RCC 7860 (cell line): ENCODE measurements around the gene GSTO1.

Source experiments
- DNase-seq: peaks from one replicate; pipeline ENCODE4 v3.0.0-alpha.2; 2015; ENCODE audit warnings: low spot score
- FAIRE-seq: peaks from 2 replicates; lab custom pipeline; 2012; peaks lifted over from hg19 to GRCh38; lab: Jason Lieb, UNC

GSTO1 gene

DNA sequence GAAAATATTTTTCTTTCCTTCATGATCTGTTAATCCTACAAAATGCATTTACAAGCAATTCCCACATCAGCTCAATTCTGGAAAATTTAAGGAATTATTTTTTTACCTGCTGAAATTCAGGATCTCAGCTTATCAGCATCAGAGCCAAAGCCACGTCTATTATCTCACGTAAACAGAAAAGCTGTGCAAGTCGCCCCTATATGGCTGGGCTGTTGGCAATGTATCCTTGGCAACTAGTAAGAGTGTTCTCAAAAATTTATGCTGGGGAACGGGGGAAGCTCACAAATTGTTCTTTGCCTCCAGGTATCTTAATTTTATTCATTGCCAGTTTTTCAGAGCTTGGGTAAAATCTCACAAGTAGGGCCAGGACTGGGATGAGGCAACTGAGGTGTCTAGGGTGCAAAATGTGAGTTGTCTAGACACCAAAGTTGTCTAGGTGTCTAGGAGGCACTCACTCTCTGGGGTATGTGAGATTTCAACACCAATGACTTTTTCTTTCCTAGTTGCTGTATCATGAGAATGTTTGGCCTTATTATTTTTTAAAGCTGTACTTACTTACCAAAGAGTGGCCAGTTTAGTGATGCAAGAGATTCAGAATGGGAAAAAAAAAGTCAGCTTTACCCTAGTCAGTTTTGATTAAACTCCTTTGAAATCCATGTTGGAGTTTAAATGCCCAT is 19.3 kb downstream of the GSTO1 start:
- no peak for DNase-seq
- no peak for FAIRE-seq

DNA sequence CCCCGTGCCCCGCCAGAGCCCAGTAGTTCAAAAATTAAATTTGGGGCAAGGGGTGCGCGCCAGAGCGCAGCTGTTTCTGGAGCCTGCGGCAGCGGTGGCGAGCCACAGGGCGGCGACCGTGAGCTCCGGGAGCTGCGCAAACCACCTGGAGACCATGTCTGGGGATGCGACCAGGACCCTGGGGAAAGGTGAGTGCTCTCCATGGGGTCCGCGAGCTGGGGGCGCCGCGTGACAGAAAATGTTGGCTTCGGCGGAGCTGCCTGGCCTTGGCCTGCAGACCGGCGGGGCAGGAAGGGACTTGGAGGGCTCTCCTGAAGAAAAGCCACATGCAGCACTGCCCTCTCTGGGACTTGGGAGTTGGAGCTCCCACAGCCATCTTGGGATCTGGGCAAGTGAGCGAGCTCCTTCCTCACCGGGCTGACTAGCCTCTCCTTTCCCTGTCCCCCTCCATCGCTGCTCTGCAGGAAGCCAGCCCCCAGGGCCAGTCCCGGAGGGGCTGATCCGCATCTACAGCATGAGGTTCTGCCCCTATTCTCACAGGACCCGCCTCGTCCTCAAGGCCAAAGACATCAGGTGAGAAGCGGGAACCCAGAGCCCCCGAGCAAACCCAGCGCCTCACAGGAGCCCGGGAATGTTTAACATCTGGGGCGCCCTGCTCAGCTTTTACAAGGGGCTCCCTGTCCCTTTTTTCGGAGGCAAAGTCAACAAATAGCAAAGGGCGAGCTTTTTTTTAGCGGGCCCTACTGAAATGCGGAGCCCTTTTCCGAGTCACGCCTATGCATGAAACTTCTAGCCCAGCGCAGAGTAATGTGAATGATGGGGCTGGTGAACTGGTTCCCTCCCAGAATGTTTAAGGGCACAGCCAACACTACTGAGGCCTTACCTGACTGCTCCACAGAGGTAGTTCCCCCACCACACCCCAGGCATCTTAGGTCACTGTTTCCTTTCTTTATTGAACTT is 20.4 kb downstream of the GSTO1 start:
- DNase-seq (no peak), FAIRE-seq (no peak)

DNA sequence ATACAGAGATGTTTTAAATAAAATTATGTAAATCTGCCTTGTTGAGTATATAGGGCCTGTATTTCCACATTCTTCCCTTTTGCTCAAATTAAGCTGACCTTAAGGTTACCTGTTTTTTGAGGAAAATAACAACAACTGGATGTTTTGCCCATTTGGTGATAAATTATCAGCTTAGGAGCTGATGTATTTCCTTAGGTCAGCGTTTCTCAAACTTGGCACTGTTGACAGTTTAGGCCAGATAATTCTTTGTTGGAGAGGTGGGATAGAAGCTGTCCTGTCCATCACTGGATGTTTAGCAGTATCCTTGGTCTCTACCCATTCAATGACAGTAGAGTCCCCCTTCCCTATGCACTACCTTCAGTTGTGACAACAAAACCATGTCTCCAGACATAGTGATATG is 21.5 kb downstream of the GSTO1 start:
- FAIRE-seq: no peak
- DNase-seq: no peak

DNA sequence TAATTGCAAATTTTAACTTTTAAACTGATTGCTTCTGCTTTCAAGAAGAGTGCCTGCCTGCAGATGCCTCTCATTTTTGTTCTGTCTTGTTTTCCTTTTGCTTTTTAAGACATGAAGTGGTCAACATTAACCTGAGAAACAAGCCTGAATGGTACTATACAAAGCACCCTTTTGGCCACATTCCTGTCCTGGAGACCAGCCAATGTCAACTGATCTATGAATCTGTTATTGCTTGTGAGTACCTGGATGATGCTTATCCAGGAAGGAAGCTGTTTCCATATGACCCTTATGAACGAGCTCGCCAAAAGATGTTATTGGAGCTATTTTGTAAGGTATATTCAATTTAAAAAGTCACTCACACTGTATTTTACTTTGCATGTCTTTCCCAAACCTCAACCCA is 23.1 kb downstream of the GSTO1 start:
- no peak for FAIRE-seq
- no peak for DNase-seq

DNA sequence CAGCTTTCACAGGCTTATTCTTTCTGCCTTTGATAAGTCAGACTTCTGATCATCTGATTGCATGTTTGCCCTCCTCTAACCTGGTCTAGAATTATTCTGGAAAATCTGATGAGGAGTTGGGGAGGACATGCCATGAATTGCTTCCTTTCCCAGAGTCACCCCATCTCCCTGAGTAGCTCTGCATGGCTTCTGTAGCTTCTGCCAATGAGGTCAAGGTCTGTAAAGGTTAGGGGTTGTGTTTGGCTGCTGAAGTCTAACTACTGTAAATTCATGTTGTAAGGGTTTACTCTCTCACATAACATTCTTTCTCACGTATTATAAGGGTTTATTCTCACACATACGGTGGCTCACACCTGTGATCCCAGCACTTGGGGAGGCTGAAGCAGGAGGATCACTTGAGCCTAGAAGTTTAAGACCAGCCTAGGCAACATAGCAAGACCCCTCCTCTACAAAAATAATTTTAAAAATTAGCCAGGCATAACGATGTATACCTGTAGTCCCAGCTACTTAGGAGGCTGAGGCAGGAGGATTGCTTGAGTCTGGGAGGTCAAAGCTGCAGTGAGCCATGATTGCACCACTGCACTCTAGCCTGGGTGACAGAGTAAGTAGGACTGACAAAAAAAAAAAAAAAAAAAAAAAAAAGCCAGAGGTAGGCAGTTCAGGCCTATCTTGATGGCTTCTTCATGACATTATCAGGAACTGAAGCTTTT is 25.0 kb downstream of the GSTO1 start:
- DNase-seq (no peak), FAIRE-seq (no peak)

DNA sequence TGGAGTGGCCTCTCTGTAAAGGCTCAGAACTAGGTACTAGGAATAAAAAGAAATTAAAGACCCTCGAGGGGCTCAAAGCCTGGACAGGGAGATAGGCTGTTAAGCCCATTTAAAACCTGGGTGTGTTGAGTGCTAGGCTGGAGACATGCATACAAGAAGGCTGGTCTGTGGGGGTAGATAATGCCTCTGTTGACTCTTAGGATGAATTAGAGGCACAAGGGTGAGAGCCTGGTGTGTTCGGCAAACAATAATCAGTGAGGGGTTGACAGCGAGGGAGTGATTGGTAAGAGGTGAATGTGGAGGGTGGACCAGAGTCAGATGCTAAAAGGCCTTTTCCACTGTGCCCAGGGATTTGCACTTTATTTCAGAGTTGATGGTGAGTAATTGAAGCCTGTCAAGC is 27.0 kb downstream of the GSTO1 start:
- no peak for FAIRE-seq
- no peak for DNase-seq

DNA sequence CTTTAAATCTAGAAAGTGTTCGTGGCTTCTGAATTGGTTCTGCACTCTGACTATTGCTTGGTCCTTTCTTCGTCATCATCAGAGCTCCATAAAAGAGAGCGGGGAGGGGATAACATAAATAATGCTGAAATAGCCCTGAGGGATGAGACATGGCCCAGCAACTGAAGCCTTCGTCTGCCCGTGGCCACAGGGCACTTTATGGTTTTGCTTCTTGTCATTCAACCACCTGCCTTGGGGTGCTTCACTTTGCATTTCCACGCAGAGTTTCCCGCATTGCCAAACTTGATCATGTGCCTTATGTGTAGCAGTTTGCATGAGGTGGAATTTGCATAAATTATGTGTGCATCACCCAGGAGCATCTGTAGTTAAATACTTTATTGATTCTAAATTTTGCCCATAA is 30.2 kb downstream of the GSTO1 start:
- DNase-seq: no peak
- no peak for FAIRE-seq

DNA sequence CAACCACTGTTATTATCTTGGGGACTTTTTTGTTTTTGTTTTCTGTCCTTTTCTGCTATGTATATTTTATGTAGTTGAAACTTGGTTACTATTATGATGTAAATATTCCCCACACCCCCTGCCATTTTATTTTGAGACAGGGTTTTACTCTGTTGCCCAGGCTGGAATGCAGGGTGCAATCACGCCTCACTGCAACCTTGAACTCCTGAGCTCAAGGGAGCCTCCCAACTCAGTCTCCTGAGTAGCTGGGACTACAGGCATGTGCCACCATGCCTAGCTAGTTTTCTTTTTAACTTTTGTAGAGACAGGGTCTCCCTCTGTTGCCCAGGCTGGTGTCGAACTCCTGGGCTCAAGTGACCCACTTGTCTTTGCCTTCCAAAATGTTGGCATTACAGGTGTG is 32.2 kb downstream of the GSTO1 start:
- DNase-seq (no peak), FAIRE-seq (no peak)

DNA sequence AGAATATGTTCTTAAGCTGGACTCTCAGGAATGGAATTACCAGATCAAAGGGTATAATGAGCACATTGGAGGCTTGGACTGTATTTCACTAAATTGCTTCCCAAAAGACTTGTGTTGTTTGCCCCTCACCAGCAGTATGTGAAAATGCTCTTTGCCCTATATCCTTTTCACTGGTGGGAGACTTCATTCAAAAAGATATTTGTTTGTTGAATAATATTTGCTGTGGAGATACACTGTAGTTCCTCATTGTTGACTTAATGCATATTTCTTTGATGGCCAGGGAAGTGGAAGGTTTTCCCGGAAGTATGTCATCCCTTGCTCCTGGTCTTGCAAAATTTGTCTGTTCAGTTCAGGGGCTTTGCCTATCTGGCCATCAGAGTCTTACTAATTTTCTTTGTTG is 33.7 kb downstream of the GSTO1 start:
- DNase-seq (no peak), FAIRE-seq (no peak)

DNA sequence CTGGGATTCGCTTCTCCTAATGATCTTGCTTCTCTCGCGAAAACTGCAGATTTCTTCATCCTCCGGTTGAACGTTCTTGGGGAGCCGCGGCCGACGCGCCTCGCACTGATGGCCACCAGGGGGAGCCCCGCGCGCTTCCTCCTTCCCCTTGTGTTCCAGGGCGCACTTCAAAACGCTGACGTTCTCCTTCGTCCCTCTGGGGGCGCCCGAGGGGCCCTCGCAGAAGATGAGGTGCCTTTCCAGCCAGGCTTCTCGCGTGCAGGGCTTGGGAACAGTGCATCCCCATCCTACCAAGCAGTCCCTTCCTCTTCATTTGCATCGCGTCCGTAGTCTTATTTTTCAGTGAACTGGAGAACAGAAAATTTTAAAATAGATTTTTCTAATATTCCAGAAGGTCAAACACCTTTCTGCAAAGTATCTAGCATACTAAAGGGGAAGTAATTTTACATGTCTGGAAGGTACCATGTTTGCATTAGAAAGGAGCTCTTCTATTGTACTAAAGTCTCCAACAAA is 36.8 kb downstream of the GSTO1 start:
- peak; percentile 45 for FAIRE-seq

DNA sequence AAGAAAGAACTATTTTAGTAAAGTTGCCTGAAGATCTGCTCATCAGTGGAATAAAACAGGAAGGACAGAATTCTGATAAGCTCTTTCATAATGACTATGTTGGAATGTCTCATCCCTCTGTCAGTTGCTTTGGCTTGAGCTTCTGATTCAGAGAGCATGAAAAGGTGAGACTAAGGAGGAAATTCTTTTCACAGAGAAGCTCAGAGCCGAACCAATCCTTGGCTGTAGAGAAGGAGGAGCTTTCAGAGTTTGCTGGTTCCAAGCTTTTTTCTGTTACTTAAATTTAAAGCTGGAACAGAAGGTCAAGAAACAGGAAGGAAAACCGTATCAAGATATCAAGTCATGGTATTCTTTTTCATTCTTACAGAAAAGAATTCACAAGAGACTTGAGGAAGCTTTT is 38.3 kb downstream of the GSTO1 start:
- FAIRE-seq: no peak
- peak; percentile 16 for DNase-seq

More for the DNA sequence above, 36.8 kb downstream of the GSTO1 start:
- peak; percentile 68 for DNase-seq

DNA sequence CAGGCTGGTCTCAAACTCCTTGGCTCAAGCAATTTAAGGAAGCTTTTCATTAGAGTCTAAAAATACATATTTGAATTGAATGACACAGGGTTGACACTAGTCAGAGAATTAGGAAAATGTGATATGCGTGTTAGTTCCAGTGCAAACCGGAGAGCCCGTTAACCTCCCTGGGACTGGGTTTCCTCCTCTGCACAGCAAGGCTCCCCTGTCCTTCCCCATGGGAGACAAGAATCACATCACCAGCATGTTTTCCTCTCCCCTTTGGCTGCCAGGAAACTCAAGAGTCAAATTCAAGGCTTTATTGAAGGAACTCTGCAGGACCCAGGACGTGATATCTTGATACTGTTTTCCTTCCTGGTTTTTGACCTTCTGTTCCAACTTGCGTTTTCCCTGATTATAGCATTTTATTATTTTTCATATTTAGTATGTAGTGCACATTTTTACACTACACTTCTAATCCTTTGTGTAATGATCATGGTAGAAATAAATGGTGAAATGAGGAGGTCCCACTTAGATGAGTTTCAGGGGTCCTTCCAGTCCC is 39.2 kb downstream of the GSTO1 start:
- FAIRE-seq: no peak
- no peak for DNase-seq

DNA sequence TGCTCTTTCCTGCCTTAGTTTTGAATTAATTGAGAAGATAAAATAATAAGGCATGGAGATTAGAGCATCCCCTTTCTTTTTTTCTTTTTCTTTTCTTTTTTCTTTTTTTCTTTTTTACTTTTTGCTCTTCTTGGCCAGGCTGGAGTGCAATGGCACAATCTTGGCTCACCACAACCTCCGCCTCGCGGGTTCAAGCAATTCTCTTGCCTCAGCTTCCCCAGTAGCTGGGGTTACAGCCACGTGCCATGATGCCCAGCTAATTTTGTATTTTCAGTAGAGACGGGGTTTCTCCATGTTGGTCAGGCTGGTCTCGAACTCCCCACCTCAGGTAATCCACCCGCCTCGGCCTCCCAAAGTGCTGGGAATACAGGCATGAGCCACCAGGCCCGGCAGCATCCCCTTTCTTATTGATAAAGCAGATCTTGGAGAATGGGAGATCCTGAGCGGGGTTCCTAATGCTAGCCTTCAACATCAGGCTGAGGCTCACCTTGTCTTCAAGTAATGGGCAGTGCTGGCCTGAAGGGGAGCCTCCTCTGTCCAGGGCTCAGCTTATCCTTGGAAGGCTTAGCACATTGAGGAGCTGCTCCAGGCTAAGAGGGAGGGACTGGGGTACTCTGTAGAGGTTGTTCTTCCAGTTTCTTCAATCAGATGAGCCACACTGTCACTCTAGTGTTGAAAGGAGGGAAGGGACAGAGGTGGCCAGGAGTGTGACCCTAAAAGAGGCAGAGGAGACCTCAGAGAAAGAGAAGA is 42.2 kb downstream of the GSTO1 start:
- no peak for DNase-seq
- no peak for FAIRE-seq

DNA sequence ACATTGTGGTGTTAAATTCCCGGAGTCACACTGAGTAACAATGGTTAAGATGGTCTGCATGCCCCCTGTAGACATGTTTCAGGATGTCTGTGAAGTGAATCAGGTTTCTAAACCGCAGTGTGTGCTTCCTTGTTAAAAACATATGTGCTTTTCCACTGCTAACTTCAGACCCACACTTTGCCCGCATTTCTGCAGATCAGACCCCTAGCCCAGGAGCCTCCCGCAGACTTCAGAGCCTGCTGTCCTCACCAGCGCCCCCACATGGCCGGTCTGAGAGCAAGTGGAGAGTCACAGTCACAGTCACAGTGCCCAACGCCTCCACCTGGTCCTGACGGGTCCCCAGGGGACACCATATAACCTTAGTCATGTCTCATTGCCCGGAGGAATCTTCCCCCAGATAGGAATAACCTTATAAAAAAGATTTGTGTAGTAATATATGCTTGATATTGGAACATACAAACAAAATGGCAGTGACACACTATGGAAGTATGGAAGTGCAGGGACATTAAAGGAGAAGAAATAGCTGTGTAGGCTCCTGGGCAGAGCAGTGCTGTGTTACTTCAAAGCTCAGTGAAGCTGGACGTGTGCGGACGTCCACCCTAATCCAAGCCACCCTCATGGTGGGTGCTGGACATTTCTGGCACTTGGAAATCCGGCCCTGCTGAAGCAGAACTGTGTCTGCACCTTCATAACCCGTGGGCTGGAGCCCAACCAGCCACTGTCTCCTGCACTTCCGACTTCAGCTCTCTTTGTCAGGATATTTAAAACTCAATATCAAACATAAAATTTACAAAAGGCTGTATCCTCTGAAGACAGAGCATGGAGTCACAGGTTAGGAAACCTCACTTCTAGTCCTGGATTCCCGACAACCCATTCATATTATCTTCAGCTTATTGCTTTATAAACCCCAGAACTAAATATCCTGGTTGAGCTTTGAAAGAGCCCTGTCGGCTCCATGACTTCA is 43.3 kb downstream of the GSTO1 start:
- no peak for FAIRE-seq

DNA sequence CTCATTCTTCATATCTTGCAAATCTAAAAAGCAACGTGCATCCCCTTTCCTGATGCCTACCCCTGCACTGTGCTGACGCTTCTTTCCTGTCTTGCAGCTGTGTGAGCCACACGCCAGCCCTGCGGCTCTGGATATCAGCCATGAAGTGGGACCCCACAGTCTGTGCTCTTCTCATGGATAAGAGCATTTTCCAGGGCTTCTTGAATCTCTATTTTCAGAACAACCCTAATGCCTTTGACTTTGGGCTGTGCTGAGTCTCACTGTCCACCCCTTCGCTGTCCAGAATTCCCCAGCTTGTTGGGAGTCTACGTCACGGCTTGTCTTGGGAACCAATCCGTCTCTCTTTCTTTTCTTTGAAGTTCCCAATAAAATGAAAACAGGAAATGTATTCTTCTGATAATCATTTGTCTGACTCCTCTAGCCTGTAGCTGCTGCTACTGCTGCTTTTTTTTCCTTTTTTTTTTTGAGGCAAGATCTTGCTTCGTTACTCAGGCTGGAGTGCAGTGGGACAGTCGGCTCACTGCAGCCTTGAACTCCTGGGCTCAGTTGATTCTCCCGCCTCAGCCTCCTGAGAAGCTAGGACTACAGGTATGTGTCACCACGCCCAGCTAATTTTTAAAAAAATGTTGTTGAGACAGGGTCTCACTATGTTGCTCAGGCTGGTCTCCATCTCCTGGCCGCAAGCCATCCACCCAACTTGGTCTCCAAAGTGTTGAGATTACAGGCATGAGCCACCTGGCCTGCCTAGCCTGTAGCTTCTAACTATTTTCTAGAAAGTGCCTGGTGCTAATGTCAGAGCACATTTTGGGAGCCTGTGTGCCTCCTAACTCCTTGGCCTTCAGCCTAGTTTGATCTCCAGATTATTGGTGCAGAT is 44.6 kb downstream of the GSTO1 start:
- DNase-seq: no peak
- no peak for FAIRE-seq

More for the DNA sequence above, 43.3 kb downstream of the GSTO1 start:
- no peak for DNase-seq

DNA sequence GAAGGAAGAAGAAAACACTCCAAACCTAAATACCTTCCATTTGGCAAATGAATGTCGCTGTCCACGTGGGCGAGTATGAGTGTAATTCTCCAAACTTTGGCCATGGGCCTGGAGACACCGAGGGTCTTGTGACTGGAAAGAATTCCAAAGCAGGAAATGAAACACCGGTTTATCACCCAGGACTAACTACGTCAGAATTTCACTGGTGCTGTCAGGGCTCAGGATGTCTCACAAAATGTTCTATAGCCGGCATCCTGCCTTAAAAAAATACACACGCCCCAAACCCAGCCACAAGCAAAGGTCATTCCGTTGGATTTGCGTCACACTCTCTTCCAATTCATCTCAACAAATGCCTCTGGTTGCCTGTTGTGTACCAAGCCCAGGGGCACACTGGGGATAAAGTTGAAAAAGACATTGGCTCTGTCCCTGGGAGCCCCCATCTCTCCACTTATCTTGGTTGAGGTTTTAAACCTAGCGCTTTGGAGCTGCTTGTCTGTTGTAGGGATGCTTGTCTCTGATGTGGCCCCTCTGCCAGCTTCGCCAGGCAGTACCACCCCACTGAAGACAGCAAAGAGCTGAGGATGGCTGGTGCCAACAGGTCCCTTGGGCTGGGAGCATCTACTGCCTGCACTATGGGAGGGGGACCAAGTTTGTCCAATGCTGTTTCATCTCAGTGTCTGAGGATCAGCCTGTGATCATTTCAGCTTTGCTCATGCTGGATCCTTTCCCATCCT is 45.5 kb downstream of the GSTO1 start:
- DNase-seq (peak; percentile 23), FAIRE-seq (no peak)

DNA sequence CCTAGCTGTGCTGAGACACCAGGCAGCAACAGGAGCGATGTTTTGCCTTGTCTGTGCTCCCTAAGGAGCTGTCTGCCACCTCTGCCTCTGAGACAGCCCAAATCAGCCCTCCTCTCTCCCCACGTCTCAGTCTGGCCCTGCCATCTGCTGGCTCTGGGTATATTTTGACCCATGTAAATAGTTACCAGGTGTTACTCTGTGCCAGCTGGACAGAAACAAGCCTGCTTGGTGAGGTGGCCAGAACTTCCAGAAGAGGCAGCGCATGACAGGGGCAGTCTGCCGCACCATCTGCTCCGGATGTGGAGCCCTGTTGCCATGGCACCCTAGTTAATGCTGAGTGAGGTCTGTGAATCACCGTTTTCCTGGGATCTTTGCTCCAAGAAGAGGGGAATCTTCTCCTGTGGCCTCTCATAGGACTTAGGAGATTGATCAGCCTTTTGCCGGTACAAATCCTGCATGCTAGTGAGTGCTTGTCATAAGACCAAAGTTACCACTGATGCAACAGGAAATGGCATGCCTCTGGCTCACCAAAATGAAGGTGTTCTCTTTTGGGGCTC is 46.1 kb downstream of the GSTO1 start:
- DNase-seq (peak; percentile 95), FAIRE-seq (peak; percentile 68)
